Omental fat pad (tissue), 4 donors: ENCODE results near the gene PLXNC1. TPM values are rescaled to one million over a fixed set of nuclear protein-coding genes. Genes with fewer than 3 reads are reported as not detected.

ENCODE experiments used
- ATAC-seq: fragments of 150-250 bp; one replicate; pipeline ENCODE4 v1.9.1; 2016; ENCODE audit warnings: mild to moderate bottlenecking, moderate library complexity; ENCODE audit not compliant: low FRiP score
- DNase-seq: peaks from one replicate; pipeline ENCODE4 v3.0.0-alpha.2; 2019; ENCODE audit warnings: low spot score
- CTCF ChIP-seq, 3 donors: fragments of 450-650 bp; IDR thresholded peaks; one replicate each; pipeline ENCODE4 v1.5.1; 2016 to 2017; ENCODE audit warnings: antibody characterized with exemption in 3 of 3, mild to moderate bottlenecking in 3 of 3, moderate library complexity in 2 of 3
- total RNA-seq, 4 donors: library from RNA; depleted of rRNA; stranded (reverse); fragments of >200 nt; gene quantifications; one replicate each; pipeline ENCODE4 v1.1.0, GENCODE V29; 2016

PLXNC1 gene
- total RNA-seq, 4 donors from 2014 or later: 4.2 to 42.7 (median 8.6) TPM

- peak; percentile 33 for DNase-seq
- TF ChIP-seq CTCF (IDR thresholded peaks at IDR 0.05): no peak
- no peak for ATAC-seq
Observed at GRCh38 chr12:94186278-94187241, 38.2 kb downstream of the PLXNC1 start.

GRCh38 chr12:94187361-94187760 is 39.0 kb downstream of the PLXNC1 start:
- no peak for DNase-seq
- ATAC-seq: no peak
- TF ChIP-seq CTCF (IDR thresholded peaks at IDR 0.05): no peak

DNA sequence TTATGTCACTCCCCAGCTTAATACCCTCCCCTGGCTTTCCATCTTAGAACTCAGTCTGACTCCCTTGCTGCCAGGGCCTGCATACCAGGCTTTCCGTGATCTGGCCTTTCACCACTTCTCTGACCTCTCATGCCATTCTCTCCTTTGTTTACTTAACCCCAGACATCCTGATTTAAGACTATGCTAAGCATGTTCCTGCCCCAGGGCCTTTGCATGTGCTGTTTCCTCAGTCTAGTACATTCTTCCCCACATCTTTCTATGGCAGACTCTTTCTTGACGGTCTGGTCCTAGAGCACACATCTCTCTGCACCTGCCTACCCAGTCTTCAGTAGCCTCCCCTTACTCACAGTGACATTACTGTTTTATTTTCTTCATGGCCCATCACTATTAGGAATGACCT is 42.2 kb downstream of the PLXNC1 start:
- no peak for DNase-seq
- ATAC-seq: no peak
- no peak for TF ChIP-seq CTCF (IDR thresholded peaks at IDR 0.05)

DNA sequence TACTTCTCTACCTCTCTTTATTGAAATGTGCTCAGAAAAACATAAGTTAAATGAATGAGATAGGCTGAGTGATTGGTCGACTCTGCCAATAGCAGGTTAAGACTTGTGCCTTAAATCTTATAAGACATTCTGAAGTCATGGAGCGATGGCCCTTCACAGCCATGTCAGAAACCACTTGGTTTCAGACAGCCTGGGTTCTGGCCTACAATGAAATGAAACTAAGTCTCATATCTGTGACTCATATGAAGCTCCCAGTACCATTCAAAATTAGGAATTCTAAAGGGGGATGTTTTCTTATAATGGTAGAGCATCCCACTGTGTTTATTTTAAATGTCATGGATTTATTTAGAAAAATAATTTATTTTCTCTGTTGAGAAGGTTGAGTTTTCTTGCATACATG is 42.6 kb downstream of the PLXNC1 start:
- DNase-seq (no peak), ATAC-seq (no peak)
- no peak for TF ChIP-seq CTCF (IDR thresholded peaks at IDR 0.05)

- DNase-seq (no peak), ATAC-seq (no peak)
- no peak for TF ChIP-seq CTCF (IDR thresholded peaks at IDR 0.05)
Observed at GRCh38 chr12:94191811-94192210, 43.4 kb downstream of the PLXNC1 start.

- DNase-seq (no peak), ATAC-seq (no peak)
- TF ChIP-seq CTCF (IDR thresholded peaks at IDR 0.05): no peak
Observed at GRCh38 chr12:94192506-94192905, 44.1 kb downstream of the PLXNC1 start.

- TF ChIP-seq CTCF (IDR thresholded peaks at IDR 0.05): no peak
- ATAC-seq (no peak), DNase-seq (no peak)
Observed at GRCh38 chr12:94193168-94193567, 44.8 kb downstream of the PLXNC1 start.
